Activated CD8-positive, alpha-beta T cell treated with anti-CD3 and anti-CD28 coated beads for 36 hours (primary cell): Measurements from ENCODE around the gene MYO1H. TPM values are rescaled to one million over a fixed set of nuclear protein-coding genes. Genes with fewer than 3 reads are reported as not detected.
"Not testable (repeated sequence)": the region's sequence is repeated elsewhere in the genome, so short reads cannot be mapped to it uniquely, and the experiment has no call there.

Experiments used
- ATAC-seq: fragments of 200-7000 bp; cut with Tn5 transposase; one replicate; pipeline ENCODE4 v1.10.0; 2021; ENCODE audit warnings: mild to moderate bottlenecking, moderate library complexity
- CTCF ChIA-PET: fragments of 350-600 bp; sonication (Branson Sonifier 250); formaldehyde crosslinking; loops from one replicate; lab custom pipeline; 2021; ENCODE audit warnings: antibody characterized with exemption; lab: Charles Lee
- POLR2A ChIA-PET: fragments of 350-600 bp; sonication (Branson Sonifier 250); formaldehyde crosslinking; loops from one replicate; lab custom pipeline; 2021; ENCODE audit warnings: antibody characterized with exemption; lab: Charles Lee
- DNase-seq: peaks from one replicate; pipeline ENCODE4 v3.0.0-alpha.2; 2020
- H3K27ac Mint-ChIP-seq: one replicate; pipeline ENCODE4 v1.8.0; 2021; ENCODE audit warnings: mild to moderate bottlenecking, mixed read lengths
- H3K27me3 Mint-ChIP-seq: one replicate; pipeline ENCODE4 v1.8.0; 2021; ENCODE audit warnings: mixed read lengths
- H3K36me3 Mint-ChIP-seq: one replicate; pipeline ENCODE4 v1.8.0; 2021; ENCODE audit warnings: low read depth, mixed read lengths
- H3K4me1 Mint-ChIP-seq: one replicate; pipeline ENCODE4 v1.8.0; 2021; ENCODE audit warnings: low read depth, mixed read lengths
- H3K4me3 Mint-ChIP-seq: one replicate; pipeline ENCODE4 v1.8.0; 2021; ENCODE audit warnings: mild to moderate bottlenecking, moderate library complexity, mixed read lengths
- H3K9me3 Mint-ChIP-seq: one replicate; pipeline ENCODE4 v1.8.0; 2021; ENCODE audit warnings: mixed read lengths
- intact Hi-C: fragments of 100-400 bp; cut with micrococcal nuclease; formaldehyde crosslinking; loops from one replicate; pipeline ENCODE4 v1.10.0; 2022
- total RNA-seq, 2 experiments: library from RNA; stranded (reverse); gene quantifications; one replicate each; pipeline ENCODE4 v1.2.3, GENCODE V29; 2021
- TF ChIP-seq, protein P1 (sequence below): fragments of 200-600 bp; IDR thresholded peaks from one replicate; pipeline ENCODE4 v1.8.0; 2022; ENCODE audit warnings: antibody characterized with exemption, mild to moderate bottlenecking

MYO1H gene
- total RNA-seq, 2 experiments from 2014 or later: not detected

DNA sequence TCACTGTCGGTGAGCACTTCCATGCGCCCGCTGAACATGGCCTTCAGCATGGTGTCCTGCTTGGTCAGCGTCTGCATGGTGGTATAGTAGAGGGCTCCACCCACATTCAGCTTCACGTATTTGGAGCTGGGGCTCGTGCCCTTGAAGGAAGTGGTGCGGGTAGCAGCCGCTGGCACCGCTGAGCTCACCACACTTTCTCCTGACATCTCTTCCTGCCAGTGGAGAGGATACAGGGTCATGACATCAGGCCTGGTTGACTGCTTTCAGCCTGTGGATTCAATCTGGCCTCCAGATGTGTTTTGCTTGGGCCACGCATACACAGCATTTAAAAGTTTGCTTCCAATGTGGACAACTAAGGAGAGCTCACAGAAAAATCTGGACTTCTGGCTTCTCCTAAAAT, 121.8 kb downstream of the MYO1H start:
- no peaks in the 10 kb centered on the region for H3K27me3 Mint-ChIP-seq
- POLR2A ChIA-PET: interaction anchor here (1.4 kb wide), 1 partner anchor 8 kb away, joined by 8 read pairs; the partner anchor contains the start of genes KCTD10 and UBE3B
- no peak overlapping the region for H3K27ac Mint-ChIP-seq
- H3K4me3 Mint-ChIP-seq: no peak overlapping the region
- H3K36me3 Mint-ChIP-seq: peaks cover 12% of the 10 kb centered on the region
- ATAC-seq (no peak), DNase-seq (no peak)
- TF ChIP-seq, protein P1, sequence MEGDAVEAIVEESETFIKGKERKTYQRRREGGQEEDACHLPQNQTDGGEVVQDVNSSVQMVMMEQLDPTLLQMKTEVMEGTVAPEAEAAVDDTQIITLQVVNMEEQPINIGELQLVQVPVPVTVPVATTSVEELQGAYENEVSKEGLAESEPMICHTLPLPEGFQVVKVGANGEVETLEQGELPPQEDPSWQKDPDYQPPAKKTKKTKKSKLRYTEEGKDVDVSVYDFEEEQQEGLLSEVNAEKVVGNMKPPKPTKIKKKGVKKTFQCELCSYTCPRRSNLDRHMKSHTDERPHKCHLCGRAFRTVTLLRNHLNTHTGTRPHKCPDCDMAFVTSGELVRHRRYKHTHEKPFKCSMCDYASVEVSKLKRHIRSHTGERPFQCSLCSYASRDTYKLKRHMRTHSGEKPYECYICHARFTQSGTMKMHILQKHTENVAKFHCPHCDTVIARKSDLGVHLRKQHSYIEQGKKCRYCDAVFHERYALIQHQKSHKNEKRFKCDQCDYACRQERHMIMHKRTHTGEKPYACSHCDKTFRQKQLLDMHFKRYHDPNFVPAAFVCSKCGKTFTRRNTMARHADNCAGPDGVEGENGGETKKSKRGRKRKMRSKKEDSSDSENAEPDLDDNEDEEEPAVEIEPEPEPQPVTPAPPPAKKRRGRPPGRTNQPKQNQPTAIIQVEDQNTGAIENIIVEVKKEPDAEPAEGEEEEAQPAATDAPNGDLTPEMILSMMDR: no peak
- no peaks in the 10 kb centered on the region for H3K9me3 Mint-ChIP-seq
- CTCF ChIA-PET: interaction anchor here (1.0 to 1.2 kb wide), 2 partner anchors 56 to 76 kb away, joined by 3 read pairs; no protein-coding TSS in a partner anchor
- peaks cover 22% of the 10 kb centered on the region for H3K4me1 Mint-ChIP-seq
- intact Hi-C loops: no loop called here

DNA sequence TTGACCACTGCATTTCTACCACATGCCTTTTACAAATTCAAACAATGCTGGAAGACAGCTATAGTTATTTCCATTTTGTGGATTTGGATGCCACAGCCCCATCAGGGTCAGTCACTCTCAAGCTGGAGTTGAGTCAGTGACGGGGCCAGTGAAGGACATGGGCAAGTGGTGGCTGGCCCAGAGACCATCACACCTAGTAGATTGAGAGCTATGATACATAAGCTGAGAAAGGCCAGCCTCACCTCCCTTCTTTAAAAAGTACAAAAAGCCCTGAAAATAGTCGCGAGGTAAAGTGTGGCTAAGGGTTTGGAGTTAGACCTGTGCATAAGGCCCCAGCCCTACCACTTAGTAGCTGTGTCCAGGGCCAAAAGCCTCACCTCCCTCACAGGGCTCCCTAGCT, 125.3 kb downstream of the MYO1H start:
- Mint-ChIP-seq H3K9me3 (no peaks in the 10 kb centered on the region), H3K27ac (no peak overlapping the region), H3K4me1 (peaks cover 29% of the 10 kb centered on the region), H3K27me3 (no peaks in the 10 kb centered on the region), H3K36me3 (peaks cover 7% of the 10 kb centered on the region), H3K4me3 (no peak overlapping the region)
- POLR2A ChIA-PET: no interaction called here
- intact Hi-C loops: no loop called here
- CTCF ChIA-PET: interaction anchor here (0.9 to 1.1 kb wide), 4 partner anchors 10 to 372 kb away, joined by 3 to 5 read pairs (median 3); no protein-coding TSS in a partner anchor
- TF ChIP-seq, protein P1: no peak
- DNase-seq (no peak), ATAC-seq (no peak)

DNA sequence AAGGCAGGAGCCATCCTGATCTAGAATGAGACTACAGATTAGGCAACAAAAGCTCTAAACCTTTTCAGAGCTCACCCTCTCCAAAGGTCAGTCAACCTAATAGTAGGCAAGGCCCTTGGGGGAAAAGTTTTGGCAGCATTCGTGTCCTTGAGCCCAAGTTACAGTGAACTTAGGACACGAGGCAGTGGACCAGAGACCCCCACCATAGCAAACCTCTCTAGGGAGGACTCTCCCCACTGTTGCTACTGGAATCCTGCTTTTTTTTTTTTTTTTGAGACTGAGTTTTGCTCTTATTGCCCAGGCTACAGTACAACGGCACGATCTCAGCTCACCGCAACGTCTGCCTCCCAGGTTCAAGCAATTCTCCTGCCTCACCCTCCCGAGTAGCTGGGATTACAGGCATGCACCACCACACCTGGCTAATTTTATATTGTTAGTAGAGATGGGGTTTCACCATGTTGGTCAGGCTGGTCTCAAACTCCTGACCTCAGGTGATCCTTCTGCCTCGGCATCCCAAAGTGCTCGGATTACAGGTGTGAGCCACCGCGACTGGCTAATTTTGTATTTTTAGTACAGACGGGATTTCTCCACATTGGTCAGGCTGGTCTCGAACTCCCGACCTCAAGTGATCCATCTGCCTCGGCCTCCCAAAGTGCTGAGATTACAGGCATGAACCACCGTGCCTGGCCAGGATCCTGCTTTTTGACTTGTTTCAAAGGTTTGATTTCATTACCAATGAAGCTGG, 126.0 kb downstream of the MYO1H start:
- H3K36me3 Mint-ChIP-seq, H3K9me3 Mint-ChIP-seq, intact Hi-C loops, DNase-seq, H3K27ac Mint-ChIP-seq, ATAC-seq, H3K27me3 Mint-ChIP-seq, POLR2A ChIA-PET, H3K4me3 Mint-ChIP-seq: not testable (repeated sequence)
- CTCF ChIA-PET: interaction anchor here (0.8 to 1.1 kb wide), 6 partner anchors 9 to 371 kb away, joined by 3 to 5 read pairs (median 3); no protein-coding TSS in a partner anchor
- H3K4me1 Mint-ChIP-seq: peaks cover 29% of the 10 kb centered on the region

DNA sequence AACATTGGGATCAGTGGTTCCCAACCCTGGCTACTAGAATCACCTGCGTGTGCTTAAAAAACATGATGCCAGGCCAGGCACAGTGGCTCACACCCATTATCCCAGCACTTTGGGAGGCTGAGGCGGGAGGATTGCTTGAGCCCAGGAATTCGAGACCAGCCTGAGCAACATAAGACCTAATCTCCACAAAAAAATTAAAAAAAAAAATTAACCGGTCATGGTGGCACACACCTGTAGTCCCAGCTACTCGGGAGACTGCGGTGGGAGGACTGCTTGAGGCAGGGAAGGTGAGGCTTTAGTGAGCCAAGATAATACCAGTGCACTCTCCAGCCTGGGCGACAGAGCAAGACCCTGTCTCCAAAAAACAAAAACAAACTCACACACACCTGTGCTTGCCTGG, 127.4 kb downstream of the MYO1H start:
- Mint-ChIP-seq H3K27ac (no peak overlapping the region), H3K4me1 (peaks cover 41% of the 10 kb centered on the region), H3K9me3 (no peaks in the 10 kb centered on the region), H3K27me3 (no peaks in the 10 kb centered on the region), H3K36me3 (peaks cover 1% of the 10 kb centered on the region), H3K4me3 (peak overlapping the region; percentile 82)
- no peak for DNase-seq
- ATAC-seq: no peak
- intact Hi-C loops: no loop called here
- ChIA-PET POLR2A (no interaction called here), CTCF (interaction anchor here (1.1 kb wide), 1 partner anchor 8 kb away, joined by 3 read pairs; no protein-coding TSS in a partner anchor)
- TF ChIP-seq, protein P1: no peak

DNA sequence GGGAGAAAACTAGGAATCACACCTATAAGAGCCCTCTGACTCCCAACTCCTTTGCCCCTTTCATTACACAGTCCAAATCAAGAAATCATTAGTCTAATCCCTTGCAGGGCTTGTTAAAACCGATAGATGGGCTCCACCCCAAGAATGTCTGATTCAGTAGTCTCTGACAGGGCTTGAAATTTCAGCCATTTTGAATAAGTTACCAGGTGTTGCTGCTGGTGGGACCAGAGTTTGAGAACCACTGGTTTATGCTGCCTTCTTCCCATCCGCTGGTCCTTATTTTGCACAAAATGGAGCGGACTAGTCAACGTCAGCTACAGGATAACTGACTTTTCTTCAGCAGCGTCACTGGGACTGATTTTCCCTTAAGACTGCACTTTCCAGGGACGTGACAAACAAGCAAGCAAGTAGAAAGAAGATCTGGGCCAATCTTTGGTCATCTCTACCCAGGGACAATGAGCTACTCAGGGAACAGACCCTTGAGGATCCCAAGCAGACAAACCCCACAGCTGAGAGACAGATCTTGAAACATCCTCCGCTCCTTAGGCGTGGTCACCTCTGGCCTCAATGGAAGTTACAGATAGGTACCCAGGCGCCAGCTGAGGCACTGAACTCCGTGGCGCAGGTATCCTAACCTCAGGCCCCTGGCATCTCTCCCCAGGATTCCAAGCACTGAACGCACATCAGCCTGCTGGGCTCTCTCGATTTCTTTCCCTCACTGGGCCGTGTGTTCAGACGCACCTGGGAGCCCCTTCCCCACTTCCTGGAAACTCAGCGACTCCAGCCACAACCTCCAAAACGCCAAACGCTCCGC, 128.5 kb downstream of the MYO1H start:
- ChIA-PET CTCF (interaction anchor here (0.9 to 1.5 kb wide), 3 partner anchors 43 to 48 kb away, joined by 3 to 6 read pairs (median 4); no protein-coding TSS in a partner anchor), POLR2A (interaction anchor here (1.0 to 2.1 kb wide), 4 partner anchors 13 to 22 kb away, joined by 3 to 6 read pairs (median 4); no protein-coding TSS in a partner anchor)
- Mint-ChIP-seq H3K4me3 (peak overlapping the region; percentile 82), H3K9me3 (no peaks in the 10 kb centered on the region), H3K36me3 (peaks cover 1% of the 10 kb centered on the region), H3K4me1 (peaks cover 32% of the 10 kb centered on the region), H3K27me3 (no peaks in the 10 kb centered on the region), H3K27ac (peak overlapping the region; percentile 100)
- peak; percentile 7 for DNase-seq
- TF ChIP-seq, protein P1: no peak
- ATAC-seq: no peak
- intact Hi-C loops: no loop called here
